ENCODE data around the gene RNASET2.

RNASET2 gene

GRCh38 chr6:166938150-166938549 is 18.2 kb downstream of the RNASET2 start:
- no peak for FAIRE-seq
- DNase-seq (ENCODE audit: insufficient read length, low spot score): no peak
- no peak for TF ChIP-seq CTCF (IDR thresholded peaks at IDR 0.05; ENCODE audit: insufficient read depth, missing control alignments)

- FAIRE-seq: no peak
- TF ChIP-seq CTCF (IDR thresholded peaks at IDR 0.05; ENCODE audit: insufficient read depth, missing control alignments): no peak
- no peak for DNase-seq (ENCODE audit: insufficient read length, low spot score)
Observed at GRCh38 chr6:166937746-166938145, 18.6 kb downstream of the RNASET2 start.

GRCh38 chr6:166936079-166936787 is 20.1 kb downstream of the RNASET2 start:
- TF ChIP-seq CTCF (IDR thresholded peaks at IDR 0.05; ENCODE audit: insufficient read depth, missing control alignments): no peak
- FAIRE-seq (no peak), DNase-seq (ENCODE audit: insufficient read length, low spot score) (no peak)

- no peak for DNase-seq (ENCODE audit: insufficient read length, low spot score)
- no peak for FAIRE-seq
- no peak for TF ChIP-seq CTCF (IDR thresholded peaks at IDR 0.05; ENCODE audit: insufficient read depth, missing control alignments)
Observed at GRCh38 chr6:166935353-166935752, 21.0 kb downstream of the RNASET2 start.

GRCh38 chr6:166934174-166934573 is 22.2 kb downstream of the RNASET2 start:
- DNase-seq (ENCODE audit: insufficient read length, low spot score) (no peak), FAIRE-seq (no peak)
- no peak for TF ChIP-seq CTCF (IDR thresholded peaks at IDR 0.05; ENCODE audit: insufficient read depth, missing control alignments)

GRCh38 chr6:166933396-166933795 is 23.0 kb downstream of the RNASET2 start:
- DNase-seq (ENCODE audit: insufficient read length, low spot score): no peak
- no peak for TF ChIP-seq CTCF (IDR thresholded peaks at IDR 0.05; ENCODE audit: insufficient read depth, missing control alignments)
- no peak for FAIRE-seq

GRCh38 chr6:166932616-166933015 is 23.7 kb downstream of the RNASET2 start:
- no peak for TF ChIP-seq CTCF (IDR thresholded peaks at IDR 0.05; ENCODE audit: insufficient read depth, missing control alignments)
- FAIRE-seq (no peak), DNase-seq (ENCODE audit: insufficient read length, low spot score) (no peak)
